Neural cell (in vitro differentiated cells): ENCODE measurements around the gene SLC6A11.

Experiments used
- RAD21 ChIP-seq: fragments of 450-650 bp; conservative IDR thresholded peaks from 2 replicates; pipeline ENCODE4 v1.6.1; 2014; ENCODE audit warnings: antibody characterized with exemption, mild to moderate bottlenecking, moderate library complexity
- TAF1 ChIP-seq: IDR thresholded peaks from 2 replicates; pipeline ENCODE4 v1.6.1; 2012; ENCODE audit warnings: low read depth
- TF ChIP-seq, protein P1 (sequence below): fragments of 450-650 bp; IDR thresholded peaks from 2 replicates; pipeline ENCODE4 v1.5.1; 2014; ENCODE audit warnings: antibody characterized with exemption, mild to moderate bottlenecking, moderate library complexity; ENCODE audit not compliant: poor library complexity, severe bottlenecking
- TF ChIP-seq, protein P2 (sequence below): IDR thresholded peaks from 2 replicates; pipeline ENCODE4 v1.6.1; 2012; ENCODE audit warnings: borderline replicate concordance

DNA sequence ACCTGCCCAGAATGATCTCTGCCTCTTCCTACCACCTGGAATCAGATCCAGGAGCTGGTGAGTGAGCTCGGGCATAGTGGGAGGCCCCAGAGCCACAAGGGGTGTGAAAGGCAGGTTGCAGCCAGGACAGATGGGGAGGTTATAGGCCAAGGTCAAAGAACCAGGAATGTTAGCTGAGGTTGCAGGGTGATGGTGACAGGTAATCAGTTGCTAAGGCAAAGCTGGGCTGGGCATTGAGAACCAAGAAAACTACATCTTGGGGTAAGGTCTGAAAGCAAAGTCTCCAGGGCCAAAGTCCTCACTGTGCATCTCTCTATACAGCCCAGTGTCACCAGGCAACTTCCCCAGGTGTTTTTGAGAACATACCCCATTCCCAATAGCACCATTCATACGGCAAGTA, 38.4 kb upstream of the SLC6A11 start:
- TF ChIP-seq, protein P1, sequence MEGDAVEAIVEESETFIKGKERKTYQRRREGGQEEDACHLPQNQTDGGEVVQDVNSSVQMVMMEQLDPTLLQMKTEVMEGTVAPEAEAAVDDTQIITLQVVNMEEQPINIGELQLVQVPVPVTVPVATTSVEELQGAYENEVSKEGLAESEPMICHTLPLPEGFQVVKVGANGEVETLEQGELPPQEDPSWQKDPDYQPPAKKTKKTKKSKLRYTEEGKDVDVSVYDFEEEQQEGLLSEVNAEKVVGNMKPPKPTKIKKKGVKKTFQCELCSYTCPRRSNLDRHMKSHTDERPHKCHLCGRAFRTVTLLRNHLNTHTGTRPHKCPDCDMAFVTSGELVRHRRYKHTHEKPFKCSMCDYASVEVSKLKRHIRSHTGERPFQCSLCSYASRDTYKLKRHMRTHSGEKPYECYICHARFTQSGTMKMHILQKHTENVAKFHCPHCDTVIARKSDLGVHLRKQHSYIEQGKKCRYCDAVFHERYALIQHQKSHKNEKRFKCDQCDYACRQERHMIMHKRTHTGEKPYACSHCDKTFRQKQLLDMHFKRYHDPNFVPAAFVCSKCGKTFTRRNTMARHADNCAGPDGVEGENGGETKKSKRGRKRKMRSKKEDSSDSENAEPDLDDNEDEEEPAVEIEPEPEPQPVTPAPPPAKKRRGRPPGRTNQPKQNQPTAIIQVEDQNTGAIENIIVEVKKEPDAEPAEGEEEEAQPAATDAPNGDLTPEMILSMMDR, result no peak
- TF ChIP-seq RAD21 (no peak), TAF1 (no peak)
- TF ChIP-seq, protein P2, sequence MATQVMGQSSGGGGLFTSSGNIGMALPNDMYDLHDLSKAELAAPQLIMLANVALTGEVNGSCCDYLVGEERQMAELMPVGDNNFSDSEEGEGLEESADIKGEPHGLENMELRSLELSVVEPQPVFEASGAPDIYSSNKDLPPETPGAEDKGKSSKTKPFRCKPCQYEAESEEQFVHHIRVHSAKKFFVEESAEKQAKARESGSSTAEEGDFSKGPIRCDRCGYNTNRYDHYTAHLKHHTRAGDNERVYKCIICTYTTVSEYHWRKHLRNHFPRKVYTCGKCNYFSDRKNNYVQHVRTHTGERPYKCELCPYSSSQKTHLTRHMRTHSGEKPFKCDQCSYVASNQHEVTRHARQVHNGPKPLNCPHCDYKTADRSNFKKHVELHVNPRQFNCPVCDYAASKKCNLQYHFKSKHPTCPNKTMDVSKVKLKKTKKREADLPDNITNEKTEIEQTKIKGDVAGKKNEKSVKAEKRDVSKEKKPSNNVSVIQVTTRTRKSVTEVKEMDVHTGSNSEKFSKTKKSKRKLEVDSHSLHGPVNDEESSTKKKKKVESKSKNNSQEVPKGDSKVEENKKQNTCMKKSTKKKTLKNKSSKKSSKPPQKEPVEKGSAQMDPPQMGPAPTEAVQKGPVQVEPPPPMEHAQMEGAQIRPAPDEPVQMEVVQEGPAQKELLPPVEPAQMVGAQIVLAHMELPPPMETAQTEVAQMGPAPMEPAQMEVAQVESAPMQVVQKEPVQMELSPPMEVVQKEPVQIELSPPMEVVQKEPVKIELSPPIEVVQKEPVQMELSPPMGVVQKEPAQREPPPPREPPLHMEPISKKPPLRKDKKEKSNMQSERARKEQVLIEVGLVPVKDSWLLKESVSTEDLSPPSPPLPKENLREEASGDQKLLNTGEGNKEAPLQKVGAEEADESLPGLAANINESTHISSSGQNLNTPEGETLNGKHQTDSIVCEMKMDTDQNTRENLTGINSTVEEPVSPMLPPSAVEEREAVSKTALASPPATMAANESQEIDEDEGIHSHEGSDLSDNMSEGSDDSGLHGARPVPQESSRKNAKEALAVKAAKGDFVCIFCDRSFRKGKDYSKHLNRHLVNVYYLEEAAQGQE, result no peak
